GM21423 (cell line): ENCODE data around the gene IL22.

Source experiments
- ATAC-seq: cut with Tn5 transposase; IDR thresholded peaks from one replicate; pipeline ENCODE4 v1.9.1; 2021; ENCODE audit warnings: mild to moderate bottlenecking, moderate library complexity; ENCODE audit not compliant: unreplicated experiment

Gene IL22

GRCh38 chr12:68264857-68265256 is 11.5 kb upstream of the IL22 start:
- no peak for ATAC-seq

DNA sequence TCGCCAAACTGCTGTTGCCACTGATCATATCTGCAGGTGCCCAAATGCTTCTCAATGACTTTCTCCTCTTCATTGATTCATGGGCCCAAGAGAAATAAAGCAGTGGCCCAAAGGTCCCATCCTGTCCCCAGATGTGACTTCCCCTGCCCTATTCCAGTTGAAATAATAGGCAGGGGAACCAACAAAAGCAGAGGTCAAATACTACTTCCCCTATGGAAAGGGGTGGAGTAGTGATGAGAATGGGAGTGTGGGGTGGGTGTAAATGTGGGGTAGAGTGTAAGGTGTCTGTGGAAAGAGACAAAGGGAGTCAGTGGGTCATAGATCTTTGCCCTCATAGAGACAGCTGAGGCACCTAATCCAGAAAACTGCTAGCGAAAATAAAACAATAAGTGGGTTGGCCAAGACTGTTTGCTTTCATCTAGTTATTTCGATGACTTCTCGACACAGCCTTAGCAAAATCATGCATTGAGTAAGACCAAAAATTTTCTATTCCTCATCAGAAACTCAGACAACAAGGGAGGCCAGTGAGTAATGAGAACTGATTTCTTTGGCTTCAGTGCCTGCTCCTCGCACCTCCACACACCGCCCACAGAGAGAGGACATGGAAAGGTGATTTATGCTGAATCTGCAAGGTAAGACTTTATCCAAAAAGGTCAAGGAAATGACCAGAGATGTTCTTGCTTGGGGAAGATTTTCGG is 10.9 kb upstream of the IL22 start:
- no peak for ATAC-seq

- no peak for ATAC-seq
Measured at GRCh38 chr12:68263366-68263765, 10.0 kb upstream of the IL22 start.

GRCh38 chr12:68261896-68262295 is 8.5 kb upstream of the IL22 start:
- ATAC-seq: no peak

DNA sequence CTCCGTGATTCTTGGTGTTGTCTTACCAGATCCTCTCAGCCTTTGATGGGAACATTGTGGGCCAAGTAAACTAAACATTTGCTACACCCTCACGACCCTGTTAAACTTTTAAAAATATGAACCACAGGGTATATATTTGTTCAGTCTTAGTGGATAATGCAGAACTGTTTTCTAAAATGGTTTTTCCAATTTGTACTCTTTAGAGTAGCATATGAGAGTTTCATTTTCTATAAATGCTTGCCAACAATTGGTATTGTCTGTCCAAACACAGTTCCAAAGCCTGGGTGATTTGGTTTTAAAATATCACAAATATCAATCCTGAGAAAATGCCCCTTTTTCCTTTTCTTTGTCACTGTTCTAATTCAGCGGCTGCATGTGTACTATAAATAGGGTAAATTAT is 6.7 kb upstream of the IL22 start:
- ATAC-seq: no peak

DNA sequence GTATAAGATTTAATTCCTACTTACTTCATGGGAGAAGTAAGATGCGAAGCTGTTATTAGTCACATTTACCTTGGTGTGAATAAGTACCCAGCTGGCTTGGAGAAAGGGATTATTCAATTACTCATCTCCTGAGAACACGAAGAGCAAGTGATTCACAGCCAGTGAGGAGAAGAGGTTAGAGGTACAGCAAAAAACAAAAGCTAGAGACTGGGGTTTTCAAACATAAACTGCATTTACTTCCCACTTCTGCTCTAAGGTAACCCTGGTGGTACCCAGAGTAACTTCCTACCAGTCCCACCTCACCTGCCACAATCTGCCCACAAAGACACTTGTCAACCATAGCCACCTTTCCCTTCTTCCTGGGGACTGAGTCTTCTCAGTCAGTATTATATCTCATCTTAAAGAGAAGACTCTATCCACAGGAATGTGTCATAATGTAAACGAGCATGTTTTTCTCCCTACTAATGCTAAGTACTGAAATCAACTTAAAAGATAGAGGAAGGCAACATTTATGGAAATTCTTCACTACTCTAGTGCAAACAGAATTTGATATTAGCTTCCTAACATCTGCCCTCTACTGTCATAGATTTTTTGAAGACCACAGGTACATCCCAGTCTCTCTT is 6.0 kb upstream of the IL22 start:
- ATAC-seq: no peak

DNA sequence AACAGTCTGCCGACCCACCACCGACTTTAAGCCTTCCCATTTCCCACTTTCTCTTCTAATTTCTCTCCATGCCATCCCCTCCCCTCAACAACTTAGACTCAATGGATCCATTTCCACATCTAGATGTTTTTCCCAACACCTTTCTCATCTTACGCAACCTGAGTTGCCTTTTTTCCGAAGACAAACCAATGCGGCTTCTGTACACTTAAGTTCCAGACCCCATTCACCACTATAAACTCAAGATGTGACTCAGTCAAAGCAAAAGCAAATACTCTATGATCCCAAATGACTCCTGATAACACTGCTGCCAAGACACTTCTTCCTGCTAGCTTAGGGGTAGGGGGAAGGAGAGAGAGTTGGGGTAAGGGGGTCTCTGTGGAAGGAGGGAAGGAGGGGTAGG is 1.3 kb downstream of the IL22 start:
- ATAC-seq: no peak

DNA sequence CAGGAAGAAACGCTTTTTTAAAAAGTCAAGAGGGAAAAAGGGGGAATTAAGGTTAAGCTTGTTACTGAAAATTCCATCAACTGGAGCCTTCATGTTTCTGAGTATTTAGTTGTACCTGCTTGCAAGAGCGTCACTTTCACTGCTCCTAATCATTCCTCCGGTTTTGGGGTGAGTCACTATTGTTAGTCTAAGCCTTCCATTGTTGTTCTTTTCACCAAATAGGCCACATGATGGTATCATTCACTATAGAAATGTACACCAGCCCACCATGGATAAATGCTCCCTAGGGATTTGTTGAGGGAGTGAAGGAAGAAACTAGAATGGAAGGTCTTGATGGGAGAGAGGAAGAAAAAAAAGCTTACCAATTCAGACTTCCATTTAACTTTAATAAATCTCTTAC is 3.0 kb downstream of the IL22 start:
- ATAC-seq: no peak

DNA sequence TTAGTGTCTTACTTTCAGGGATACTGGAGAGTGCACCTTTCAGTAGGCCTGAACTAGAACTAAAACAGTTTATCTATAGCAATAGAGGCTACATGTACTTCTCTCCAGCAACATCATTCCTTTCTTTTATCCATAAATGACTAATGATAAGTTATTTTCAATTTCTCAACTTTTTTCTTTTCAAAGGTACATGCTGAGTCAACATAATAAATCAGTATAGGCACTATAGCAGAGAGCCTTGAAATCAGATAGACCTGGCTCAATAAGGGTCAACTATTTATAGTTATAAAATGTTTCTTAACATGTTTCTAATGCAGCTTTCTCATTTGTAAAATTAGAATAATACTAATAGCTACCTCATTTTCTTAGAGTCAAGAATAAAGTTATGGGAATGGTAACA is 5.6 kb downstream of the IL22 start:
- ATAC-seq: no peak

DNA sequence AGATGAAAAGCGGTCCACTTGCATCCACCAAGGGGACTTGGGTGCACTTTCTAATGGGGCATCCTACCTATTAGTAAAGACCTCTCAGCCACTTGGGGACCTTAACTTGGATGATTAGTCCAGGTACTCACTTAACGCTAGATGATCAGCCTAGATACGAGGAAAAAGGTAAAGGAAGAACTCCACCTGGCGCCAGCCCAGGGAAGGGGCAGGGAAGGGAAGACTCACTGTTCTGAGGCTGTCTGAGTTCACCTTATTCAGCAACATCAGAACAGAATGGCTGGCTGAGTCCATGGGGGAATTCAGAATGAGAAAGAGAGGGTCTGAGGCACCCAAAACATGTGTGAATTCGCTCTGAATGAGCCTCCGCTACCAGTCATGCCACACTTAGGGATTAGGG is 7.1 kb downstream of the IL22 start:
- no peak for ATAC-seq

GRCh38 chr12:68245180-68246021 is 8.0 kb downstream of the IL22 start:
- no peak for ATAC-seq

GRCh38 chr12:68242777-68243176 is 10.6 kb downstream of the IL22 start:
- ATAC-seq: no peak

- peak; percentile 97 for ATAC-seq
Measured at GRCh38 chr12:68240975-68241374, 12.4 kb downstream of the IL22 start.

- ATAC-seq: no peak
Measured at GRCh38 chr12:68240079-68240478, 13.3 kb downstream of the IL22 start.

DNA sequence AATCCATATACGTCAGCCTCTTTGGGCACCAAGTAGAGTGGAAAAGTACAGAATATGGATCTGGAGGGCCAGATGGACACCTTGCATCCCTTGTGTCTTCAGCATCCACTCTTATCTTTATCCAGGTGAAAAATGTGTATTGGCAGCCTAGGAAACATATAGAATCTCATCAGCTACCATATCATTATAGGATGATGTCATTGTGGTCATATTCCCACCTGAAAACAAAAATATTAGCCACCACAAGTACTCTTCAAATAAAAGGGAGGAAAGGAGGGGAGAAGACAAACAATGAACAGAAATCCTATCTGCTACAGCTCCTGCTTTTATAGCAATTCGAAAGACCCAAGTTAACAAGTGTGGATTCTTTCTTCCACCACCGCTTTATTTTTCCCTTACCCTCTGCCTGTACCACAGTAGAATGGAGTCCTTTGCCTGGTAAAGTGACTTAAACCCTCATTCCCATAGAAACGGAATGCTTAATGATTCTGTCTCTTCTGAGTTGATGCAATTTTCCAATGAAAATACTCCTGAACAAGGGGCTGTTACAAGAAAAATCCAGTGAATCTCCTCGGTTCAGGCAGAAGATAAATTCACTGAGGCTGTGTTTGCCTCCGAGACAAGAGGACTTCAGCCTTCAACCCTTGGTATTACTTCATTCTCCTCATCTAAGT is 14.0 kb downstream of the IL22 start:
- no peak for ATAC-seq

DNA sequence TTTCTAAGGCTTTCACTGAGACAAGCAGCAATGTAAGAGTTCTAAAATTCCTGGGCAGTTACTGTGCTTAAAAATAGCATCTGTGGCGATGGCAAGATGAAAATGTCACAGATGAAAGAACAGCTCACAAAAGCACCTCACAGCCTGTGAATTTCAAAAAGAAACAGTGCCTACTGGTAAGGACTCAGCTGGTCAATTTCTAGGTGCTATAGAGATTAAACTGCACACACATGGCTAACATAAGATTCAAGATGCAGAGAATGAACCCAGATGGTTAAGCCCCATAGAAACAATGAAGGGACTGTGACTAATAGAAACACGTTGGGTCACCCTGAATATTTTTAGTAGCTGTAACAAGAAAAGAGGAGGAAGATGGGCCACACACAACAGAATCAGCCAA is 15.8 kb downstream of the IL22 start:
- ATAC-seq: no peak

- no peak for ATAC-seq
Measured at GRCh38 chr12:68237078-68237477, 16.3 kb downstream of the IL22 start.

- peak; percentile 56 for ATAC-seq
Measured at GRCh38 chr12:68236421-68237059, 16.9 kb downstream of the IL22 start.

- no peak for ATAC-seq
Measured at GRCh38 chr12:68235576-68235975, 17.8 kb downstream of the IL22 start.

- ATAC-seq: no peak
Measured at GRCh38 chr12:68234140-68234539, 19.3 kb downstream of the IL22 start.

GRCh38 chr12:68233498-68233897 is 19.9 kb downstream of the IL22 start:
- no peak for ATAC-seq
